Tibial nerve (tissue), 4 donors: Measurements from ENCODE around the gene SLC4A9. TPM values are rescaled to one million over a fixed set of nuclear protein-coding genes. Genes with fewer than 3 reads are reported as not detected.

Experiments used
- DNase-seq, 2 donors: peaks; one replicate each; pipeline ENCODE4 v3.0.0-alpha.2; 2019; ENCODE audit warnings: low spot score in 2 of 2
- H3K27ac ChIP-seq, 4 donors: fragments of 200-600 bp; sonication (generic) in 3 of 4; one replicate each; pipeline ENCODE4 v1.5.1; 2017 to 2019; ENCODE audit warnings: mild to moderate bottlenecking in 1 of 4
- H3K27me3 ChIP-seq, 2 donors: fragments of 200-600 bp; sonication (generic) in 1 of 2; one replicate each; pipeline versions ENCODE4 v1.5.1 to v1.6.0; 2017 to 2019
- H3K36me3 ChIP-seq, 3 donors: fragments of 200-600 bp; sonication (generic); one replicate each; pipeline ENCODE4 v1.5.1; 2018 to 2019
- H3K4me1 ChIP-seq, 4 donors: fragments of 200-600 bp; sonication (generic) in 3 of 4; one replicate each; pipeline ENCODE4 v1.5.1; 2017 to 2019
- H3K4me3 ChIP-seq, 4 donors: fragments of 200-600 bp; sonication (generic) in 3 of 4; one replicate each; pipeline ENCODE4 v1.5.1; 2017 to 2019; ENCODE audit warnings: mild to moderate bottlenecking in 1 of 4, moderate library complexity in 1 of 4
- H3K9me3 ChIP-seq, 4 donors: fragments of 200-600 bp; sonication (generic) in 3 of 4; one replicate each; pipeline ENCODE4 v1.5.1; 2017 to 2019
- EP300 ChIP-seq, 2 donors: sonication (generic); formaldehyde crosslinking; IDR thresholded peaks; one replicate each; pipeline ENCODE4 v1.6.1; 2017; ENCODE audit warnings: antibody characterized with exemption in 2 of 2, mild to moderate bottlenecking in 1 of 2
- POLR2A ChIP-seq, 2 donors: fragments of 450-650 bp; IDR thresholded peaks; one replicate each; pipeline ENCODE4 v1.6.1; 2017; ENCODE audit warnings: antibody characterized with exemption in 2 of 2, mild to moderate bottlenecking in 2 of 2, moderate library complexity in 2 of 2
- WGBS, 2 donors: methylation state at CpG; one replicate each; pipeline ENCODE4 v1.1.5; 2018; 5-methylcytosine and 5-hydroxymethylcytosine counted together
- total RNA-seq, 4 donors: library from RNA; depleted of rRNA; stranded (reverse); fragments of >200 nt; gene quantifications; one replicate each; pipeline ENCODE4 v1.1.0, GENCODE V29; 2016
- TF ChIP-seq, protein P1 (sequence below), 5 experiments: fragments of 200-600 bp in 3 of 5; fragments of 450-650 bp in 2 of 5; sonication (generic) in 3 of 5; IDR thresholded peaks; one replicate each; pipeline ENCODE4 v1.5.1; 2016 to 2019; ENCODE audit warnings: antibody characterized with exemption in 5 of 5, mild to moderate bottlenecking in 3 of 5, moderate library complexity in 2 of 5

The SLC4A9 gene
- total RNA-seq, 4 donors from 2014 or later, result not detected

DNA sequence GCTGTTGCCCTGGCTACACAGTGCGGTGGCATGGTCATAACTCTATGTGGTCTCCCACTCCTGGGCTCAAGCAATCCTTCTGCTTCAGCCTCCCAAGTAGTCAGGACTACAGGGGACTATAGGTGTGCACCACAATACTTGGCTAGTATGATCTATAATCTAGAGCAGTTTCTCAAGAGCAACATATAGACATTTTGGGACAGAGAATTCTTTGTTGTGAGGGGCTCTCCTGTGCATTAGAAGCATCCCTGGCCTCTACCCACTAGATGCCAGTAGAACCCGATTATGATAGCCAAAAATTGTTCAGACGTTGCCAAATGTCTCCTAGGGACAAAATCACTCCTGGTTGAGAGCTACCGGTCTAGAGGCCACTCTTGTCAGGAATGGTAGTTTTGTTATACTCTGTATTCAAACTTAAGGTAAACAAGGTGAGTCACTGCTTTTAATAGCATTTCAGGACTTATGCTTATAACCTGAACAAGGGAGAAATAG is 48.8 kb downstream of the SLC4A9 start:
- Histone ChIP-seq H3K9me3 (no peaks in the 10 kb centered on the region), H3K27ac (no peak overlapping the region), H3K27me3 (no peaks in the 10 kb centered on the region), H3K4me3 (no peak overlapping the region), H3K4me1 (peaks cover 0 to 56% (median 22%) of the 10 kb centered on the region in 4 donors), H3K36me3 (peaks cover 0 to 6% (median 0%) of the 10 kb centered on the region in 3 donors)
- DNase-seq, result no peak
- 34 to 39% methylated on average over 4 of the region's 4 CpGs for WGBS, 2 donors
- no peak for TF ChIP-seq POLR2A (IDR thresholded peaks at IDR 0.05)
- TF ChIP-seq, protein P1, sequence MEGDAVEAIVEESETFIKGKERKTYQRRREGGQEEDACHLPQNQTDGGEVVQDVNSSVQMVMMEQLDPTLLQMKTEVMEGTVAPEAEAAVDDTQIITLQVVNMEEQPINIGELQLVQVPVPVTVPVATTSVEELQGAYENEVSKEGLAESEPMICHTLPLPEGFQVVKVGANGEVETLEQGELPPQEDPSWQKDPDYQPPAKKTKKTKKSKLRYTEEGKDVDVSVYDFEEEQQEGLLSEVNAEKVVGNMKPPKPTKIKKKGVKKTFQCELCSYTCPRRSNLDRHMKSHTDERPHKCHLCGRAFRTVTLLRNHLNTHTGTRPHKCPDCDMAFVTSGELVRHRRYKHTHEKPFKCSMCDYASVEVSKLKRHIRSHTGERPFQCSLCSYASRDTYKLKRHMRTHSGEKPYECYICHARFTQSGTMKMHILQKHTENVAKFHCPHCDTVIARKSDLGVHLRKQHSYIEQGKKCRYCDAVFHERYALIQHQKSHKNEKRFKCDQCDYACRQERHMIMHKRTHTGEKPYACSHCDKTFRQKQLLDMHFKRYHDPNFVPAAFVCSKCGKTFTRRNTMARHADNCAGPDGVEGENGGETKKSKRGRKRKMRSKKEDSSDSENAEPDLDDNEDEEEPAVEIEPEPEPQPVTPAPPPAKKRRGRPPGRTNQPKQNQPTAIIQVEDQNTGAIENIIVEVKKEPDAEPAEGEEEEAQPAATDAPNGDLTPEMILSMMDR (IDR thresholded peaks at IDR 0.05), result no peak
- no peak for TF ChIP-seq EP300 (IDR thresholded peaks at IDR 0.05)

DNA sequence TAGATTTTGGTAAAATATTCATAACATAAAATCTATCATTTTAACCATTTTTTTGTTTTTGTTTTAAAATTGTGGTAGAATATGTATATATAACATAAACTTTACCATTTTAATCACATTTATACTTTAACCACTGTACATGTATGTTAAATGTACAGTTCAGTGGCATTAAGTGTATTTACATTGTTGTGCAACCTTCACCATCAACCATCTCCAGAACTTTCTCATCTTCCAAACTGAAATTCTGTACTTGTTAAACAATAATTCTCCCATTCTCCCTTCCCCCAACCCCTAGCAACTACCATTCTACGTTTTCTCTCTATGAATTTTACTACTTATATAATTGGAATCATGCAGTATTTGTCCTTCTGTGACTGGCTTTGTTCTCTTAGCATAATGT is 53.2 kb downstream of the SLC4A9 start:
- Histone ChIP-seq H3K9me3 (no peaks in the 10 kb centered on the region), H3K27ac (no peak overlapping the region), H3K27me3 (no peaks in the 10 kb centered on the region), H3K4me1 (peaks cover 0 to 17% (median 8%) of the 10 kb centered on the region in 4 donors), H3K36me3 (peaks cover 0 to 17% (median 0%) of the 10 kb centered on the region in 3 donors), H3K4me3 (no peak overlapping the region)
- no peak for TF ChIP-seq POLR2A (IDR thresholded peaks at IDR 0.05)
- no peak for TF ChIP-seq EP300 (IDR thresholded peaks at IDR 0.05)
- TF ChIP-seq, protein P1 (IDR thresholded peaks at IDR 0.05), result no peak
- DNase-seq, result no peak
- WGBS, 2 donors, result 43 to 47% methylated on average over 1 of the region's 1 CpG

DNA sequence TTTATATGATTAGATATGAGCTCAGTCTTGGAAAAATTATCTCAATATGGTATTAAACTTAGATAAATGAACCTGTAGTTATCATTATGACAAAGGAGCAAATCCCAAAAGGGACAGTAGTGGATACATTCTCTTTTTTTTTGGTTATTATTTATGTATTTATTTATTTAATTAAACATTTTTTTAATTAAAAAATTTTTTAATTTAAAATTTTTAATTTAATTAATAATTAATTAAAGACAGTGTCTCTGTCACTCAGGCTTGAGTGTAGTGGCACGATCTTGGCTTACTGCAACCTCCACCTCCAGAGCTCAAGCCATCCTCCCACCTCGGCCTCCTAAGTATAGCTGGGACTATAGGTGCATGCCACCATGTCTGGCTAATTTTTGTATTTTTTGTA is 57.2 kb downstream of the SLC4A9 start:
- H3K9me3 ChIP-seq, result no peaks in the 10 kb centered on the region
- H3K36me3 ChIP-seq, result peaks cover 0 to 17% (median 0%) of the 10 kb centered on the region in 3 donors
- H3K4me1 ChIP-seq, result peaks cover 0 to 11% (median 1%) of the 10 kb centered on the region in 4 donors
- TF ChIP-seq EP300 (IDR thresholded peaks at IDR 0.05) (no peak), POLR2A (IDR thresholded peaks at IDR 0.05) (no peak)
- TF ChIP-seq, protein P1 (IDR thresholded peaks at IDR 0.05), result no peak
- no peak overlapping the region for H3K27ac ChIP-seq
- 93 to 98% methylated on average over 2 of the region's 2 CpGs for WGBS, 2 donors
- H3K4me3 ChIP-seq, result no peak overlapping the region
- no peaks in the 10 kb centered on the region for H3K27me3 ChIP-seq
- no peak for DNase-seq

DNA sequence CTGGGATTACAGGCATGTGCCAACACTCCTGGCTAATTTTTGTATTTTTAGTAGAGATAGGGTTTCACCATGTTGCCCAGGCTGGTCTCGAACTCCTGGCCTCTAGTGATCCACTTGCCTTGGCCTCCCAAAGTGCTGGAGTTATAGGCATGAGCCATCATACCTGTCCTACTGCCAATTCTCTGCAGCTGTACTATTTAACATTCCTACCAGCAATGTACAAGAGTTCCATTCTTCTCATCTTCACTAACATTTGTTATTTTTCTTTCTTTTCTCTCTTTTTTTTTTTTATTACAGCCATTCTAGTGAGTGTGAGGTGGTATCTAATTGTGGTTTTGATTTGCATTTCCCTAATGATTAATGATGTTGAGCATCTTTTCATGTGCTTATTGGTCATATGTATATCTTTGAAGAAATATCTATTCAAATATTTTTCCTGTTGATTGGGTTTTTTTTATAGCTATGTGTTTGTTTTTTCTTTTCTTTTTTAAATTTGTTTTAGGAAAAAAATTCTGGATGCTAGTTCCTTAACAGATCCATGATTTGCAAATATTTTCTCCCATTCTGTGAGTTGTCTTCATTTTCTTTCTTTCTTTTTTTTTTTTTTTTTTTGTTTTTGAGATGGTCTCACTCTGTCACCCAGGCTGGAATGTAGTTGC is 59.0 kb downstream of the SLC4A9 start:
- Histone ChIP-seq H3K36me3 (peaks cover 0 to 17% (median 0%) of the 10 kb centered on the region in 3 donors), H3K4me1 (peaks cover 0 to 21% (median 1%) of the 10 kb centered on the region in 4 donors), H3K9me3 (no peaks in the 10 kb centered on the region), H3K27ac (no peak overlapping the region), H3K27me3 (no peaks in the 10 kb centered on the region), H3K4me3 (no peak overlapping the region)
- 95 to 97% methylated on average over 1 of the region's 1 CpG for WGBS, 2 donors
- no peak for TF ChIP-seq POLR2A (IDR thresholded peaks at IDR 0.05)
- TF ChIP-seq, protein P1 (IDR thresholded peaks at IDR 0.05), result no peak
- TF ChIP-seq EP300 (IDR thresholded peaks at IDR 0.05), result no peak
- no peak for DNase-seq

DNA sequence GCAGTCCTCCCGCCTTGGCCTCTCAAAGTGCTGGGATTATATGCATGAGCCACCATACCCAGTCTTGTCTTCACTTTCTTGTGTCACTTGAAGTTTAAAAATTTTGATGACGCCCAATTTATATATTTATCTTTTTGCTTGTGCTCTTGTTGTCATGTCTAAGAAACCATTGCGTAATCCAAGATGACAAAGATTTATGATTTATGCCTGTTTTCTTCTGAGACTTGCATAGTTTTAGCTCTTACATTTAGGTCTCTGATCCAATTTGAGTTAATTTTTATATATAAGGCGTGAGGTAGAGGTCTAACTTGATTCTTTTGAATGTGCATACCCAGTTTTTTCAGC is 60.2 kb downstream of the SLC4A9 start:
- TF ChIP-seq POLR2A (IDR thresholded peaks at IDR 0.05) (no peak), EP300 (IDR thresholded peaks at IDR 0.05) (no peak)
- TF ChIP-seq, protein P1 (IDR thresholded peaks at IDR 0.05), result no peak
- Histone ChIP-seq H3K36me3 (peaks cover 0 to 9% (median 0%) of the 10 kb centered on the region in 3 donors), H3K27me3 (no peaks in the 10 kb centered on the region), H3K4me3 (no peak overlapping the region), H3K27ac (no peak overlapping the region), H3K4me1 (peaks cover 0 to 32% (median 1%) of the 10 kb centered on the region in 4 donors), H3K9me3 (no peaks in the 10 kb centered on the region)
- DNase-seq, result no peak
- 94 to 96% methylated on average over 4 of the region's 4 CpGs for WGBS, 2 donors
